Osteoblast (primary cell): Measurements from ENCODE around the gene TTC28. TPM values are rescaled to one million over a fixed set of nuclear protein-coding genes. Genes with fewer than 3 reads are reported as not detected.
A peak's percentile ranks its signal among the peaks of the same experiment; 100 is the strongest.

Experiments used
- DNase-seq: peaks from one replicate; pipeline ENCODE4 v3.0.0; 2011; ENCODE audit warnings: low spot score, mixed read lengths; ENCODE audit not compliant: insufficient read length; ENCODE audit errors: missing footprints
- H2AFZ ChIP-seq: 2 replicates; pipeline ENCODE4 v1.6.0; 2011; ENCODE audit warnings: mild to moderate bottlenecking, low read length
- H3K27ac ChIP-seq: 2 replicates; pipeline ENCODE4 v1.5.1; 2011; ENCODE audit warnings: mild to moderate bottlenecking, low read depth, low read length, moderate library complexity
- H3K27me3 ChIP-seq: 2 replicates; pipeline ENCODE4 v1.6.0; 2012; ENCODE audit warnings: mild to moderate bottlenecking, control low read depth, inconsistent platforms, low read length, moderate library complexity; ENCODE audit not compliant: insufficient read depth
- H3K36me3 ChIP-seq: 2 replicates; pipeline ENCODE4 v1.5.1; 2011; ENCODE audit warnings: mild to moderate bottlenecking, low read length, control low read depth, moderate library complexity; ENCODE audit not compliant: insufficient read depth
- H3K4me1 ChIP-seq: 2 replicates; pipeline ENCODE4 v1.5.1; 2011; ENCODE audit warnings: mild to moderate bottlenecking, low read length, control low read depth, moderate library complexity; ENCODE audit not compliant: insufficient read depth
- H3K4me2 ChIP-seq: 2 replicates; pipeline ENCODE4 v1.6.0; 2011; ENCODE audit warnings: mild to moderate bottlenecking, low read length; ENCODE audit not compliant: insufficient read depth
- H3K4me3 ChIP-seq: fragments of 200-600 bp; sonication (generic); 3 replicates; pipeline ENCODE4 v1.5.1; 2012; ENCODE audit warnings: mild to moderate bottlenecking, low read length, inconsistent platforms; ENCODE audit not compliant: insufficient read depth
- H3K79me2 ChIP-seq: 2 replicates; pipeline ENCODE4 v1.6.0; 2012; ENCODE audit warnings: mild to moderate bottlenecking, low read length, control low read depth, inconsistent platforms; ENCODE audit not compliant: insufficient read depth
- H3K9me3 ChIP-seq: 2 replicates; pipeline ENCODE4 v1.5.1; 2011; ENCODE audit warnings: low read depth, low read length, control low read depth
- H4K20me1 ChIP-seq: 2 replicates; pipeline ENCODE4 v1.6.0; 2012; ENCODE audit warnings: mild to moderate bottlenecking, low read length, control low read depth; ENCODE audit not compliant: insufficient read depth
- total RNA-seq: library from RNA; depleted of rRNA; stranded (reverse); fragments of >200 nt; gene quantifications from 2 replicates; pipeline ENCODE4 v1.2.3, GENCODE V29; 2012
- TF ChIP-seq, protein P1 (sequence below): IDR thresholded peaks from 2 replicates; pipeline ENCODE4 v1.5.1; 2011; ENCODE audit warnings: mild to moderate bottlenecking, low read depth, low read length, moderate library complexity; ENCODE audit errors: extremely low read depth

TTC28 gene
- total RNA-seq, 1 donor, result 48.1 TPM

DNA sequence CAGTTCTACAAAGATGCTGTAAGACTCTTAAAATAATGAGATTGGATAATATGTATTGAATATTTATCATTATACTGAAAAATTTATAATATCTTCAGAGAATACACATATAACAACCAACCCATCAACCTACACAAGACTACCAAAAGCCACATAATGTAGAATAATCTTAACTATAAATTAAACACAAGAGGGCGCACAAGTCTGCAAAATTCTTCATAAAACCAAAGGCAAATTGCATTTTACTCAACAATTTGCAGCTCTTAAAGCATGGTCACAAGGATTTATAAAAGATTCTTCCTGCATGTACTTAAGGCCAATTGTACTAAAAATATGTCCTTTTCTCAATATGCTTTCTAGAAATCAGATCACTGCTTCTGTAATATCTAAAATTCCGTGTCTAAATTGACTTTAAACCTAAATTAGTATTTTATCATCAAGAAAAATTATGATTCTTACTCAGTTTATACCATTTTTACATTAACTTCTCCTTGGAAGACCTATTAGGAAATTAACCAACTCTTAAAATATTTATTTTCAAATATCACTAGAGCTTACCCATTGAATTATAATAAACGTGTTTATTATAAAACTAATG, 79.0 kb downstream of the TTC28 start:
- TF ChIP-seq, protein P1, sequence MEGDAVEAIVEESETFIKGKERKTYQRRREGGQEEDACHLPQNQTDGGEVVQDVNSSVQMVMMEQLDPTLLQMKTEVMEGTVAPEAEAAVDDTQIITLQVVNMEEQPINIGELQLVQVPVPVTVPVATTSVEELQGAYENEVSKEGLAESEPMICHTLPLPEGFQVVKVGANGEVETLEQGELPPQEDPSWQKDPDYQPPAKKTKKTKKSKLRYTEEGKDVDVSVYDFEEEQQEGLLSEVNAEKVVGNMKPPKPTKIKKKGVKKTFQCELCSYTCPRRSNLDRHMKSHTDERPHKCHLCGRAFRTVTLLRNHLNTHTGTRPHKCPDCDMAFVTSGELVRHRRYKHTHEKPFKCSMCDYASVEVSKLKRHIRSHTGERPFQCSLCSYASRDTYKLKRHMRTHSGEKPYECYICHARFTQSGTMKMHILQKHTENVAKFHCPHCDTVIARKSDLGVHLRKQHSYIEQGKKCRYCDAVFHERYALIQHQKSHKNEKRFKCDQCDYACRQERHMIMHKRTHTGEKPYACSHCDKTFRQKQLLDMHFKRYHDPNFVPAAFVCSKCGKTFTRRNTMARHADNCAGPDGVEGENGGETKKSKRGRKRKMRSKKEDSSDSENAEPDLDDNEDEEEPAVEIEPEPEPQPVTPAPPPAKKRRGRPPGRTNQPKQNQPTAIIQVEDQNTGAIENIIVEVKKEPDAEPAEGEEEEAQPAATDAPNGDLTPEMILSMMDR, result peak; percentile 47
- Histone ChIP-seq H3K27me3 (no peaks in the 10 kb centered on the region), H3K36me3 (no peaks in the 10 kb centered on the region), H3K27ac (no peak overlapping the region), H3K9me3 (no peaks in the 10 kb centered on the region), H3K79me2 (no peaks in the 10 kb centered on the region), H4K20me1 (no peaks in the 10 kb centered on the region), H3K4me1 (peaks cover 5% of the 10 kb centered on the region), H2AFZ (no peak overlapping the region), H3K4me2 (no peak overlapping the region), H3K4me3 (no peak overlapping the region)
- no peak for DNase-seq

DNA sequence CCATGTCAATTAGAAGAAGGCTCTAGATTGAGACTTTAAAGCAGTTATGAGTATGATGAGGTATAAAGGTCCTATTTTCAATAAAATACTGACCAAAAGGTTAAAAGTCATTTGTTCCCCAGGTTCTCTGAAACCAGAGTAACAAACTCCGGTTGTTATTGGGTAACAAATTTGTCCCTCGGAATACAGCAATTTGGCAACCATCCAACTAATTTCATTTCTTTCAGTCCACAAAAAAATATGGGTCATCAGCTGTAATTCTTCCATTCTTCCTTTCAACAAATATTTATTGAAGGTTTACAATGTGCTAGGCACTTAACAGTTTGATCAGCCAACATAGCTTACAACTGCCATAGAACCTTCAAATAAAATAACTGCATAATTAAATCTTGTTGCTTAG, 79.9 kb downstream of the TTC28 start:
- TF ChIP-seq, protein P1, result no peak

DNA sequence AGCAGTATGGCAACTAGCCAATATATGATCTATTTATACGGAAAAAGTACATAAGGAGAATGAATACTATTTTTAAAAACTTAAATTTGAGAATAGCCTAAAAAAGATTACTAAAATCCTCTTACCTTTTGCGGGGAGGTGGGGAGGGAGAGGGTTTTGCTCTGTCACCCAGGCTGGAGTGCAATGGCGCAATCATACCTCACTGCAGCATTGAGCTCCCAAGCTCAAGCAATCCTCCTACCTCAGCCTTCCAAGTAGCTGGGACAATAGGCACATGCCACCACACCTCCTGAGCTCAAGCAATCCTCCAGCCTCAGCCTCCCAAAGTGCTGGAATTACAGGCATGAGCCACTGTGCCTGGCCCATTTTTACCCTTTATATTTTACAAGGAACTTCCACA, 82.0 kb downstream of the TTC28 start:
- peaks cover 13% of the 10 kb centered on the region for H3K4me1 ChIP-seq
- H3K27ac ChIP-seq, result no peak overlapping the region
- no peaks in the 10 kb centered on the region for H3K36me3 ChIP-seq
- H4K20me1 ChIP-seq, result peaks cover 5% of the 10 kb centered on the region
- DNase-seq, result no peak
- no peak overlapping the region for H2AFZ ChIP-seq
- H3K4me3 ChIP-seq, result no peak overlapping the region
- TF ChIP-seq, protein P1, result no peak
- H3K4me2 ChIP-seq, result no peak overlapping the region
- H3K79me2 ChIP-seq, result no peaks in the 10 kb centered on the region
- no peaks in the 10 kb centered on the region for H3K9me3 ChIP-seq
- no peaks in the 10 kb centered on the region for H3K27me3 ChIP-seq

More for the DNA sequence above, 79.9 kb downstream of the TTC28 start:
- no peak for DNase-seq
- Histone ChIP-seq H3K4me3 (no peak overlapping the region), H3K9me3 (no peaks in the 10 kb centered on the region), H3K4me2 (no peak overlapping the region), H3K79me2 (no peaks in the 10 kb centered on the region), H3K36me3 (no peaks in the 10 kb centered on the region), H3K27ac (no peak overlapping the region), H4K20me1 (peaks cover 5% of the 10 kb centered on the region), H3K27me3 (no peaks in the 10 kb centered on the region), H3K4me1 (peaks cover 13% of the 10 kb centered on the region), H2AFZ (no peak overlapping the region)

DNA sequence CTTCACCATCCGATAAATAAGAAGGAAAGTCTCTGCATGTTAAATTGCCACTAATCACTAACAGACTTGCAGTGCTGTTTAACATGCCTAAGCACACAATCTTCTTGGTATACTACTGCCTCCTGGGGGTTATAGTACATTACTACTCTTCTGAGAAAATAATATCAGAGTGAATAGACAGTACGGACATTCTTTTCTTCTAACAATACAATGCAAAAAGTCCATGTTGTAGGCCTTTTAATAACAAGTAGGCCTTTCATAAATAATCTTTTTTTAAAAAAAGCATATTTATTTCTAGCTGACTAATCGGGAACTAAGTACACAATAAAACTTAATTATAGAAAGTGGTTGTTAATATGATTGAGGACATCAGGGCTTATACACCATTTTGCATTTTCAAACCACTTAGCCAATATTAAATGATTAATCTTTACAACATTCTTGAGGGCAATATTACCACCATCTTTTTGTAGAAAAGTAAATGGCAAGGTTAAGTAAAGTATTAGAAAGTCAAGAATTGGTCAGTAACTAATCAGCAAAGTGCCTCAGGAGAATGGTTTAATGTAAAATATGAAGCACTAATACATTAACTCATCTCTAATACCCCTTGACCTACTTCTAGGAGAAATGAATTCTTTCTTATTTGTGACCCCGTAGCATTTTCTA, 84.7 kb downstream of the TTC28 start:
- Histone ChIP-seq H3K4me1 (peaks cover 13% of the 10 kb centered on the region), H3K4me2 (peak overlapping the region; percentile 2), H3K27ac (peak overlapping the region; percentile 34), H3K4me3 (no peak overlapping the region), H2AFZ (no peak overlapping the region), H4K20me1 (peaks cover 5% of the 10 kb centered on the region), H3K9me3 (no peaks in the 10 kb centered on the region), H3K27me3 (no peaks in the 10 kb centered on the region), H3K79me2 (no peaks in the 10 kb centered on the region), H3K36me3 (no peaks in the 10 kb centered on the region)
- TF ChIP-seq, protein P1, result peak; percentile 74
- peak; percentile 22 for DNase-seq
